Measurements from ENCODE around the gene TNFRSF17. TPM values are rescaled to one million over a fixed set of nuclear protein-coding genes. Genes with fewer than 3 reads are reported as not detected.

The TNFRSF17 gene
- total RNA-seq, 1 donor from 2014 or later = not detected

DNA sequence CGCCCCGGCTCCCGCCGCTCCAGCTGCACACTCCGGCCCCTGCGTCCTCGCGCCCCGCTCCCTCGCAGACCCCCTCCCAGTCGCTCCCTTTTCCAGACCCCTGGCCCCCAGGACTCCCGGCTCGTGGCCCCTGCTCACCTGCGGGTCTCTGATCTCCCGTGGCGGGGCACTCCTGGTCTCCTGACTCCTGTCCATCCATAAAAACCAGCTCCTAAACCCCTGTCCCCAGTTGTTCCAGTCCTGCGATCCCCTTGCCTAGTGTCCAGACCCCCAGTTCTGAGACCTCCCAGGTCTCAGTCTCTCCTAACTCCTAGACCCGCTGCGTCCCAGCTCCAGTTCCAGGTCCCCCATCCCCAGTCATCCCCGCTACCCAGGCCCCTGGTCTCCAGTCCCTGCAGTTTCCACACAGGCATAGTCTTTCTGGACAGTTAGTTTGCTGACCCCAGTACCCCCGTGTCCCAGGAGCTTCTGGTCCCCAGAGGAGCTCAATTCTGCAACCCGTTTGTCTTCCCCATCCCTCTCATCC, 11.9 kb downstream of the TNFRSF17 start:
- no peak for DNase-seq (ENCODE audit: extremely low spot score, unreplicated experiment)
- Mint-ChIP-seq H3K4me1 (ENCODE audit: unreplicated experiment) (peaks cover 31% of the 10 kb centered on the region), H3K27me3 (ENCODE audit: unreplicated experiment) (no peaks in the 10 kb centered on the region), H3K36me3 (ENCODE audit: unreplicated experiment) (no peaks in the 10 kb centered on the region), H3K27ac (ENCODE audit: unreplicated experiment) (peak overlapping the region; percentile 80), H3K9me3 (ENCODE audit: unreplicated experiment) (no peaks in the 10 kb centered on the region), H3K4me3 (ENCODE audit: unreplicated experiment) (peak overlapping the region; percentile 97)
- TF ChIP-seq CTCF (IDR thresholded peaks at IDR 0.05) = no peak

DNA sequence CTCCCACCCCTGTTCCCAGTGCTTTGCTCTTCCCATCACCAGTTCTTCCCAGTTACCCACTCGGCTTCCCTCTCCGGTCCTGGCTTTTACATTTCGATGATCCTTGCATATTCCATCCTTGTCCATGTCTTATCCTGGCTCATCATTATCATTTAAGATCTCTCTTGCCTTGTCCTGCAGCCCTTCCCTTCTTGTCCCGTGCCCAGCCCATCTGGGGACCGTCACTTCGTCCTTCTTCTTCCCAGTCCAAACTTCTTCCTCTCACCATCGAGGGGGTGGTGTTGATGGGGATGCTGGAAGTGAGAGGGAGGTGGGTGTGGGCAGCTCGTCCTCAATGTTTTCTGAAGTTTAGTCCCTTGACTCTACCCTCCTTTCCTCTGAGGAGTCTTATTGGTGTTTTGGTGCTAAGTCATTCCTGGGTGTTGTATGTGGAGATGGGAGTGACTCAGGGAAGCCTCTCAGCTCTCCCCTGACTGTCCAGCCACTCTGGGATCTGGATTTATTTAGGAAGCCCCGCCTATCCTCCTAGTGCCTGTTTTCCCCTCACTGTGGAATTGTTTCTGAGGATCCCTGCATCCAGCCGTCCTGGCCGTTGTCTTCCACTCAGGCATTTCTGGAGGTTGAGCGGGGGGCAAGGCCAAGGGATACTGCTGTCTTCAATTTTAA, 12.5 kb downstream of the TNFRSF17 start:
- H3K27me3 Mint-ChIP-seq (ENCODE audit: unreplicated experiment) = no peaks in the 10 kb centered on the region
- H3K27ac Mint-ChIP-seq (ENCODE audit: unreplicated experiment) = peak overlapping the region; percentile 80
- H3K36me3 Mint-ChIP-seq (ENCODE audit: unreplicated experiment) = no peaks in the 10 kb centered on the region
- DNase-seq (ENCODE audit: extremely low spot score, unreplicated experiment) = no peak
- TF ChIP-seq CTCF (IDR thresholded peaks at IDR 0.05) = no peak
- H3K9me3 Mint-ChIP-seq (ENCODE audit: unreplicated experiment) = no peaks in the 10 kb centered on the region
- peaks cover 31% of the 10 kb centered on the region for H3K4me1 Mint-ChIP-seq (ENCODE audit: unreplicated experiment)
- peak overlapping the region; percentile 97 for H3K4me3 Mint-ChIP-seq (ENCODE audit: unreplicated experiment)

- Mint-ChIP-seq H3K4me3 (ENCODE audit: unreplicated experiment) (peak overlapping the region; percentile 97), H3K27ac (ENCODE audit: unreplicated experiment) (peak overlapping the region; percentile 80), H3K27me3 (ENCODE audit: unreplicated experiment) (no peaks in the 10 kb centered on the region), H3K4me1 (ENCODE audit: unreplicated experiment) (peaks cover 31% of the 10 kb centered on the region), H3K9me3 (ENCODE audit: unreplicated experiment) (no peaks in the 10 kb centered on the region), H3K36me3 (ENCODE audit: unreplicated experiment) (no peaks in the 10 kb centered on the region)
- no peak for DNase-seq (ENCODE audit: extremely low spot score, unreplicated experiment)
- TF ChIP-seq CTCF (IDR thresholded peaks at IDR 0.05) = no peak
These were observed 13.1 kb downstream of the TNFRSF17 start for GRCh38 chr16:11978080-11978479.

GRCh38 chr16:11979013-11979672, 14.1 kb downstream of the TNFRSF17 start:
- H3K4me1 Mint-ChIP-seq (ENCODE audit: unreplicated experiment) = peaks cover 31% of the 10 kb centered on the region
- no peaks in the 10 kb centered on the region for H3K9me3 Mint-ChIP-seq (ENCODE audit: unreplicated experiment)
- no peaks in the 10 kb centered on the region for H3K27me3 Mint-ChIP-seq (ENCODE audit: unreplicated experiment)
- DNase-seq (ENCODE audit: extremely low spot score, unreplicated experiment) = no peak
- no peak overlapping the region for H3K4me3 Mint-ChIP-seq (ENCODE audit: unreplicated experiment)
- H3K27ac Mint-ChIP-seq (ENCODE audit: unreplicated experiment) = no peak overlapping the region
- no peak for TF ChIP-seq CTCF (IDR thresholded peaks at IDR 0.05)
- H3K36me3 Mint-ChIP-seq (ENCODE audit: unreplicated experiment) = no peaks in the 10 kb centered on the region

- H3K9me3 Mint-ChIP-seq (ENCODE audit: unreplicated experiment) = no peaks in the 10 kb centered on the region
- H3K36me3 Mint-ChIP-seq (ENCODE audit: unreplicated experiment) = no peaks in the 10 kb centered on the region
- DNase-seq (ENCODE audit: extremely low spot score, unreplicated experiment) = no peak
- H3K27me3 Mint-ChIP-seq (ENCODE audit: unreplicated experiment) = no peaks in the 10 kb centered on the region
- peaks cover 30% of the 10 kb centered on the region for H3K4me1 Mint-ChIP-seq (ENCODE audit: unreplicated experiment)
- H3K27ac Mint-ChIP-seq (ENCODE audit: unreplicated experiment) = no peak overlapping the region
- no peak for TF ChIP-seq CTCF (IDR thresholded peaks at IDR 0.05)
- H3K4me3 Mint-ChIP-seq (ENCODE audit: unreplicated experiment) = no peak overlapping the region
These were observed 15.3 kb downstream of the TNFRSF17 start for GRCh38 chr16:11980136-11980844.

All from osteocyte (in vitro differentiated cells).